Neuron (in vitro differentiated cells): ENCODE results near the gene KIF26B.

ENCODE experiments used
- H2AFZ ChIP-seq: one replicate; pipeline ENCODE4 v1.6.1; 2013; ENCODE audit warnings: low read depth, mild to moderate bottlenecking, inconsistent platforms, low read length, moderate library complexity
- H3K27me3 ChIP-seq: one replicate; pipeline ENCODE4 v1.6.1; 2013; ENCODE audit warnings: low read length; ENCODE audit not compliant: insufficient read depth
- H3K36me3 ChIP-seq: one replicate; pipeline ENCODE4 v1.6.1; 2013; ENCODE audit warnings: low read length; ENCODE audit not compliant: insufficient read depth
- H3K4me1 ChIP-seq: one replicate; pipeline ENCODE4 v1.6.1; 2013; ENCODE audit warnings: low read length; ENCODE audit not compliant: insufficient read depth
- H3K4me3 ChIP-seq: 2 replicates; pipeline ENCODE4 v1.5.1; 2013; ENCODE audit warnings: mild to moderate bottlenecking, low read length, moderate library complexity
- H3K9me3 ChIP-seq: one replicate; pipeline ENCODE4 v1.6.1; 2013; ENCODE audit warnings: low read length

Gene KIF26B

GRCh38 chr1:245685111-245685810 lies 530.5 kb downstream of the KIF26B start:
- Histone ChIP-seq H2AFZ (no peak overlapping the region), H3K4me3 (no peak overlapping the region), H3K27me3 (no peaks in the 10 kb centered on the region), H3K9me3 (no peaks in the 10 kb centered on the region), H3K36me3 (peaks cover 14% of the 10 kb centered on the region), H3K4me1 (no peaks in the 10 kb centered on the region)

- Histone ChIP-seq H3K4me3 (no peak overlapping the region), H2AFZ (no peak overlapping the region), H3K4me1 (no peaks in the 10 kb centered on the region), H3K36me3 (peaks cover 14% of the 10 kb centered on the region), H3K27me3 (no peaks in the 10 kb centered on the region), H3K9me3 (no peaks in the 10 kb centered on the region)
These were observed 531.2 kb downstream of the KIF26B start for GRCh38 chr1:245686006-245686405.

- H3K4me1 ChIP-seq = no peaks in the 10 kb centered on the region
- H3K27me3 ChIP-seq = no peaks in the 10 kb centered on the region
- no peaks in the 10 kb centered on the region for H3K9me3 ChIP-seq
- no peak overlapping the region for H3K4me3 ChIP-seq
- no peak overlapping the region for H2AFZ ChIP-seq
- peaks cover 14% of the 10 kb centered on the region for H3K36me3 ChIP-seq
These were observed 531.8 kb downstream of the KIF26B start for GRCh38 chr1:245686446-245687030.

DNA sequence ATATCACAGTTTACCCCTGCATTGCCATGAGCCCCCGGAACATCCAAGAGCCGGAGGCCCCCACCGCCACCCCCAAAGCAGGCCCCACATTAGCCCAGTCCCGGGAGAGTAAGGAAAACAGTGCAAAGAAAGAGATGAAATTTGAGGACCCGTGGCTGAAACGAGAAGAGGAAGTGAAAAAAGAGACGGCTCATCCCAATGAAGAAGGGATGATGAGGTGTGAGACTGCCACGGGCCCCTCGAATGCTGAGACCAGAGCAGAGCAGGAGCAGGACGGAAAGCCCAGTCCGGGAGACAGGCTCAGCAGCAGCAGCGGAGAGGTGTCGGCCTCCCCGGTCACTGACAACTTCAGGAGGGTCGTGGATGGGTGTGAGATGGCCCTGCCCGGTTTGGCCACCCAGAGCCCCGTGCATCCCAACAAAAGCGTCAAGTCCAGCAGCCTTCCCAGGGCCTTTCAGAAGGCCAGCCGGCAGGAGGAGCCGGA lies 532.4 kb downstream of the KIF26B start:
- no peaks in the 10 kb centered on the region for H3K9me3 ChIP-seq
- H3K27me3 ChIP-seq = no peaks in the 10 kb centered on the region
- peaks cover 14% of the 10 kb centered on the region for H3K36me3 ChIP-seq
- no peak overlapping the region for H3K4me3 ChIP-seq
- H3K4me1 ChIP-seq = no peaks in the 10 kb centered on the region
- H2AFZ ChIP-seq = no peak overlapping the region

GRCh38 chr1:245687636-245688535 lies 533.1 kb downstream of the KIF26B start:
- Histone ChIP-seq H3K4me1 (no peaks in the 10 kb centered on the region), H3K36me3 (peaks cover 14% of the 10 kb centered on the region), H3K4me3 (no peak overlapping the region), H3K9me3 (no peaks in the 10 kb centered on the region), H2AFZ (no peak overlapping the region), H3K27me3 (no peaks in the 10 kb centered on the region)

DNA sequence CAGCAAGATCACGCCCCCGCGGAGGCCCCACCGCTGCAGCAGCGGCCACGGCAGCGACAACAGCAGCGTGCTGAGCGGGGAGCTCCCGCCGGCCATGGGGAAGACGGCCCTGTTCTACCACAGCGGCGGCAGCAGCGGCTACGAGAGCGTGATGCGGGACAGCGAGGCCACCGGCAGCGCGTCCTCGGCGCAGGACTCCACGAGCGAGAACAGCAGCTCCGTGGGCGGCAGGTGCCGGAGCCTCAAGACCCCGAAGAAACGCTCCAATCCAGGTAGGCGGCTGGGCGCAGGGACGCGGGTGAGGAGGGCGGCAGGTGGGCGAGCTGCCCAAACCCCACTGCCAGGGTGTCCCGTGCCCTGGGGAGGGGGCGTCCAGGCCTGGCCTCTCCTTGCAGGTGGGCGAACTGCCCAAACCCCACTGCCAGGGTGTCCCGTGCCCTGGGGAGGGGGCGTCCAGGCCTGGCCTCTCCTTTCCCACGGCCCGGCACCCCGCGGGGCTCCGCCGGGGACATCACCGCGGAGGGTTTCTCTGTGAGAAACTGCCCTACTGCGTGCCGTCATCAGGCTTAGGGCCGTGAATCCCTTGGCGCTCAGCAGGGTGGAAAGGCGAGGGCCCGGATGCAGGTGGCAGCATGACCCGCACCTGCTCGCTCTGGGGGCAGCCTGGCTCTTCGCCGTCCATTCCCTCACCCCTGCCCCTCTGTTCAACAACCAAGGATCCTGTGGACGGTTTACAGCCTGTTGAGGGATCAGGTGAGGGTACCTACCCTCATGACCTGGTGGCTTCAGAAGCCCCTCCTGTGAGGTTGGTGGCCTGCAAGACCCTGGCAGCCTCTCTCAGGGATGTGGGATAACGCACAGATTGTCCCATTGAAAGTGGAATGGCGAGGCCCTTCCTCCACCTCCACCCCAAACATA lies 534.0 kb downstream of the KIF26B start:
- Histone ChIP-seq H3K27me3 (no peaks in the 10 kb centered on the region), H3K4me1 (no peaks in the 10 kb centered on the region), H3K9me3 (no peaks in the 10 kb centered on the region), H2AFZ (no peak overlapping the region), H3K36me3 (peaks cover 14% of the 10 kb centered on the region), H3K4me3 (no peak overlapping the region)

- no peak overlapping the region for H3K4me3 ChIP-seq
- no peaks in the 10 kb centered on the region for H3K27me3 ChIP-seq
These were observed 535.4 kb downstream of the KIF26B start for GRCh38 chr1:245690156-245690690.

DNA sequence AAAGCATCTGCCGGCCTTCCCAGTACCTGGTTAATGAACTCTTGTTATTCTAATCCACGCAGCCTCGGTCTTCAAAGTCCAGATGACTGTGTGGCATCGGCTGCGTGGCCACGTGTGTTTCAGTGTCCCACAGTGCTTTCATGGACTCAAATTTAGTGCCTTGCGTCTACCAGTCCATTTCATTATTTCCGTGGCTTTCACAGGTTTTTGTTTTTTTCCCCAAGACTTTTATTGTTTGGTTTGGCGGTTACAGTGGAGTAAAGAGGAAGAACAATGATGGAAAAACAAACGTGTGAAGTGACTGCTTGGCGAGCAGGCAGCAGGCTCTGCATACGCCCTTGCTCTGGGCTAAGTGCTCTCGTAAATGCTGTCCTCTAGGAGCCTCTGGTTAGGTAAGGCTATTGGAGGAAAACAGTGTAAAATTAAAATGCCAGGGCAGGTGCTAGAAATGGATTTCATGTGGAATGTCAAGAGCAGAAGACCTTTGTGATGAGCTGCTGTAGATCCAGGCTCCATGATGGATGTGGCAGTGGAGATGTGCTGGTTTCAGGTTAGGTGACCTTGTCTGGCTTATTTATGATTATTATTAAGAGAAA lies 536.3 kb downstream of the KIF26B start:
- H3K4me3 ChIP-seq = no peak overlapping the region
- no peaks in the 10 kb centered on the region for H3K9me3 ChIP-seq
- H2AFZ ChIP-seq = no peak overlapping the region
- no peaks in the 10 kb centered on the region for H3K27me3 ChIP-seq
- H3K4me1 ChIP-seq = no peaks in the 10 kb centered on the region
- peaks cover 6% of the 10 kb centered on the region for H3K36me3 ChIP-seq

More at GRCh38 chr1:245690156-245690690, 535.4 kb downstream of the KIF26B start:
- peaks cover 10% of the 10 kb centered on the region for H3K36me3 ChIP-seq
- H2AFZ ChIP-seq = no peak overlapping the region
- H3K4me1 ChIP-seq = no peaks in the 10 kb centered on the region
- H3K9me3 ChIP-seq = no peaks in the 10 kb centered on the region

- Histone ChIP-seq H2AFZ (no peak overlapping the region), H3K27me3 (no peaks in the 10 kb centered on the region), H3K36me3 (no peaks in the 10 kb centered on the region), H3K4me3 (no peak overlapping the region), H3K4me1 (no peaks in the 10 kb centered on the region), H3K9me3 (no peaks in the 10 kb centered on the region)
These were observed 537.1 kb downstream of the KIF26B start for GRCh38 chr1:245691897-245692296.

DNA sequence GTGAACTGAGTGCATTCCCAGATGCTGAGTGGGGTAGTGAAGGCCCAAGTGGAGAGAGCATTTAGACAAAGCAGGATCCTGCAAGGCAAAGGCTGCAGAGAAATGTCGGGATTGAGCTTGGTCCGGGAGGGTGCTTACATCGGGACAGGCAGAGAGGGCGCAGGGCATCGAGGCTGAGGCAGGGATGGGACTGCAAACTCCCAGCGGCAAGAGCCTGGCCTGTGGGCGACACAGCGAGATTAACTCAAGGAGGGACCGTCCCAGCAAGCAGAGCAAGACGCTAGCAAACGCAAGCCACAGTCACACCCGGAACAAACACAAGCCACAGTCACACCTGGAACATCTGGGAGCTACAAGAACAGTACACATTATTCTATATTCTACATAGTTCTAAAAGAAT lies 537.5 kb downstream of the KIF26B start:
- Histone ChIP-seq H3K9me3 (no peaks in the 10 kb centered on the region), H3K27me3 (no peaks in the 10 kb centered on the region), H3K4me3 (no peak overlapping the region), H3K36me3 (no peaks in the 10 kb centered on the region), H3K4me1 (no peaks in the 10 kb centered on the region), H2AFZ (no peak overlapping the region)

GRCh38 chr1:245693116-245693793 lies 538.5 kb downstream of the KIF26B start:
- H3K4me3 ChIP-seq = no peak overlapping the region
- no peaks in the 10 kb centered on the region for H3K9me3 ChIP-seq
- H2AFZ ChIP-seq = no peak overlapping the region
- H3K4me1 ChIP-seq = no peaks in the 10 kb centered on the region
- H3K27me3 ChIP-seq = no peaks in the 10 kb centered on the region
- H3K36me3 ChIP-seq = no peaks in the 10 kb centered on the region
